HEK293 (cell line): ENCODE results near the gene NR3C1.

Experiments
- ZBTB26 ChIP-seq: fragments of 450-650 bp; formaldehyde crosslinking; optimal IDR thresholded peaks from 2 replicates; pipeline ENCODE3; 2016; ENCODE audit warnings: missing biosample characterization, mild to moderate bottlenecking, missing genetic modification characterization
- ZFP41 ChIP-seq: fragments of 450-650 bp; formaldehyde crosslinking; IDR thresholded peaks from 2 replicates; pipeline ENCODE4 v1.5.1; 2016; ENCODE audit warnings: missing biosample characterization, missing genetic modification characterization, borderline replicate concordance
- ZNF530 ChIP-seq: fragments of 450-650 bp; formaldehyde crosslinking; IDR thresholded peaks from 2 replicates; pipeline ENCODE4 v1.5.1; 2016; ENCODE audit warnings: low read depth, missing biosample characterization, missing genetic modification characterization
- ZNF76 ChIP-seq: fragments of 450-650 bp; formaldehyde crosslinking; IDR thresholded peaks from 2 replicates; pipeline ENCODE4; 2016; ENCODE audit warnings: low read depth, missing biosample characterization, missing genetic modification characterization, borderline replicate concordance
- ZNF776 ChIP-seq: fragments of 450-650 bp; formaldehyde crosslinking; IDR thresholded peaks from 2 replicates; pipeline ENCODE4 v1.5.0; 2017; ENCODE audit warnings: missing biosample characterization, missing genetic modification characterization, borderline replicate concordance
- ZSCAN23 ChIP-seq: fragments of 450-650 bp; formaldehyde crosslinking; IDR thresholded peaks from 2 replicates; pipeline ENCODE4 v1.5.1; 2016; ENCODE audit warnings: missing biosample characterization, missing genetic modification characterization
- ZSCAN4 ChIP-seq: fragments of 450-650 bp; formaldehyde crosslinking; IDR thresholded peaks from 2 replicates; pipeline ENCODE4 v1.5.1; 2017; ENCODE audit warnings: missing biosample characterization, missing genetic modification characterization
- TF ChIP-seq, protein P1 (sequence below): fragments of 450-650 bp; formaldehyde crosslinking; IDR thresholded peaks from 2 replicates; pipeline ENCODE4 v1.5.1; 2016; ENCODE audit warnings: missing biosample characterization, missing genetic modification characterization

DNA sequence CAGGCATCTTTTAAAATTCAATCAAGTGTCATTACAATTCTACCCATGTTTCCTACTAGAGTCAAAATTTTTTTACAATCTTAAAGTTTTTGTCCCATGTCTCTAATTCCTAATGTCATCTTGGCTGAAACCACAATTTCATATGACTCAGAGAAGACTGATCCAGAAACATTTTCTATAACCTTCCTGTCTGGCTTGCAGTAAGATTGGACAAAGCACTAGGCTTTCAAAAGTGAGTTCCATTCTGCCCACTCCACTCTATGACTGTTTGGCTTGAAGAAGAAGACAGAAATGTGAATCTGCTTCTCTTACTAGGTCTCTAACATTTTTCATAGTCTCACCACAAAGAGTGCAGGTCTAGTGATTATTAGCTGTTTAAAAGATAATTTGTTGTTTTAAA lies 88.8 kb downstream of the NR3C1 start:
- TF ChIP-seq ZBTB26 (tag by site-specific recombination) (no peak), ZFP41 (tag by site-specific recombination) (no peak), ZNF776 (tag by site-specific recombination) (no peak), ZSCAN4 (no peak), ZNF76 (tag by site-specific recombination) (no peak), ZNF530 (no peak), ZSCAN23 (no peak)
- TF ChIP-seq, protein P1, sequence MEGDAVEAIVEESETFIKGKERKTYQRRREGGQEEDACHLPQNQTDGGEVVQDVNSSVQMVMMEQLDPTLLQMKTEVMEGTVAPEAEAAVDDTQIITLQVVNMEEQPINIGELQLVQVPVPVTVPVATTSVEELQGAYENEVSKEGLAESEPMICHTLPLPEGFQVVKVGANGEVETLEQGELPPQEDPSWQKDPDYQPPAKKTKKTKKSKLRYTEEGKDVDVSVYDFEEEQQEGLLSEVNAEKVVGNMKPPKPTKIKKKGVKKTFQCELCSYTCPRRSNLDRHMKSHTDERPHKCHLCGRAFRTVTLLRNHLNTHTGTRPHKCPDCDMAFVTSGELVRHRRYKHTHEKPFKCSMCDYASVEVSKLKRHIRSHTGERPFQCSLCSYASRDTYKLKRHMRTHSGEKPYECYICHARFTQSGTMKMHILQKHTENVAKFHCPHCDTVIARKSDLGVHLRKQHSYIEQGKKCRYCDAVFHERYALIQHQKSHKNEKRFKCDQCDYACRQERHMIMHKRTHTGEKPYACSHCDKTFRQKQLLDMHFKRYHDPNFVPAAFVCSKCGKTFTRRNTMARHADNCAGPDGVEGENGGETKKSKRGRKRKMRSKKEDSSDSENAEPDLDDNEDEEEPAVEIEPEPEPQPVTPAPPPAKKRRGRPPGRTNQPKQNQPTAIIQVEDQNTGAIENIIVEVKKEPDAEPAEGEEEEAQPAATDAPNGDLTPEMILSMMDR (tag by site-specific recombination): no peak
